OCI-LY7 (cell line): ENCODE data around the gene KCNIP4.

Experiments
- CTCF ChIP-seq: fragments of 200-600 bp; sonication (generic); conservative IDR thresholded peaks from 2 replicates; pipeline ENCODE4 v1.5.1; 2014; ENCODE audit warnings: mild to moderate bottlenecking, antibody characterized with exemption, low read length, moderate library complexity, mixed read lengths
- EZH2phosphoT487 ChIP-seq: fragments of 200-600 bp; sonication (generic); IDR thresholded peaks from 2 replicates; pipeline ENCODE4 v1.6.1; 2018; ENCODE audit warnings: low read depth, borderline replicate concordance, mild to moderate bottlenecking, mixed run types, antibody characterized with exemption, low read length, moderate library complexity, mixed read lengths

GRCh38 chr4:20995610-20996009 lies 953.0 kb downstream of the KCNIP4 start:
- TF ChIP-seq CTCF: no peak
- TF ChIP-seq EZH2phosphoT487: no peak
